Kidney capillary endothelial cell (primary cell): Measurements from ENCODE around the gene MYCBP2.
"Not testable (repeated sequence)": the region's sequence is repeated elsewhere in the genome, so short reads cannot be mapped to it uniquely, and the experiment has no call there.

ENCODE experiments used
- DNase-seq: peaks from one replicate; pipeline ENCODE4 v3.0.0-alpha.2; 2018; ENCODE audit warnings: low spot score

MYCBP2 gene

DNA sequence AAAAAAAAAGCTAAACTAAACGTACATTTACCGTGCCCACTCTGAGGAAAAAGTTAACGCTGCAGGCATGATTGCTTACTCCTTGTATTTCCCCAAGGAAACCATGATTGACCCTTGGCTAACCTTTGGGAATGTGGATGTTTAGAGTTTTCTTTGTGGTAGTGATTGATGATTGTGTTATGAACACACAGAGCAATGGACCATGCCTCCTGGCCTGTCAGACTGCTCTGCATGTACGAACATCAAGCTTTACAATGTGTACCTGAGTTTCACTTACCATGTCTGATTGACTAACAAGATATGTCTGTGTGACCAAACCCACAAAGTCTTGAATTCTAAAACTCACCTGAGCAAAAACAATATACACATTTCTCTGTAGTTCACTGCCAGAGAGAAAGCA is 35.1 kb downstream of the MYCBP2 start:
- DNase-seq = no peak

DNA sequence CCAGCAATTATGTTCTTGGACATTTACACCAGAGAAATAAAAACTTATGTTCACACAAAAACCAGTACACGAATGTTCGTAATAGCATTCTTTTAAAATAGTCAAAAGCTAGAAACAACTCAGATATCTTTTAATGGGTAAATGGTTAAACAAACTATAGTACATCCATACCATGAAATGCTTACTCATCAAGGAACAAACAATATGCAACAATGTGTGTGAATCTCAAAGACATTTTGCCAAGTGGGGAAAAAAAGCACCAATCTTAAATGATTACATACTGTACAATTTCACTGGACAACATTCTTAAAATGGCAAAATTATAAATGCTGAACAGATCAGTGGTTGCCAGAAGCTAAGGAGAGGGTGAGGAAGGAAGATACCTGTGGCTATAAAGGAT is 36.6 kb downstream of the MYCBP2 start:
- no peak for DNase-seq

DNA sequence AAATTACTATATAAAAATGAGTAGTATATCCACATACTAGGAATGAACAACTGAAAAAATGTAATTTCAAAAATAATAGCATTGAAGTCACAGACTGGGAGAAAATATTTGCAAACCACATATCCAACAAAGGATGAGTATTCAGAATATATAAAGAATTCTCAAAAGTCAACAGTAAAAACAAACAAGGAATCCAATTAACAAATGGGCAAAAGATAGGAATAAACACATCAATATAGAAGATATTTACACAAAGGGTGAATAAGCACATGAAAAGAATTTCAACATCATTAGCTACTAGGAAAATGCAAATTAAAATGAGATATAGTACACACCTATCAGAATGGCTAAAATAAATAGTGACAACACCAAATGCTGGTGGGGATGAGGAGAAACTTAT is 37.0 kb downstream of the MYCBP2 start:
- DNase-seq = no peak

DNA sequence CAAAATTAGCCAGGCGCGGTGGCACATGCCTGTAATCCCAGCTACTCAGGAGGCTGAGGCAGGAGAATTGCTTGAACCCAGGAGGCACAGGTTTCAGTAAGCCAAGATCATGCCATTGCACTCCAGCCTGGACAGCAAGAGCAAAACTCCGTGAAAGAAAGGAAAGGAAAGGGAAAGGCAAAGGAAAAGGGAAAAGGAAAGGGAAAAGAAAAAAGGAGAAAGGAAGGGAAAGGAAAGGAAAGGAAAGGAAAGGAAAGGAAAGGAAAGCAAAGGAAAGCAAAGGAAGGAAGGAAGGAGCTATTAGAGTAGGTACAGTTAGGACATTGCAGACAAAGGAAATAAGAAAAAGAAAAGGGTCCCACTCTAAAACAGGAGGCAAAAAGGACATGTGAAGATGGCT is 41.3 kb downstream of the MYCBP2 start:
- not testable (repeated sequence) for DNase-seq

DNA sequence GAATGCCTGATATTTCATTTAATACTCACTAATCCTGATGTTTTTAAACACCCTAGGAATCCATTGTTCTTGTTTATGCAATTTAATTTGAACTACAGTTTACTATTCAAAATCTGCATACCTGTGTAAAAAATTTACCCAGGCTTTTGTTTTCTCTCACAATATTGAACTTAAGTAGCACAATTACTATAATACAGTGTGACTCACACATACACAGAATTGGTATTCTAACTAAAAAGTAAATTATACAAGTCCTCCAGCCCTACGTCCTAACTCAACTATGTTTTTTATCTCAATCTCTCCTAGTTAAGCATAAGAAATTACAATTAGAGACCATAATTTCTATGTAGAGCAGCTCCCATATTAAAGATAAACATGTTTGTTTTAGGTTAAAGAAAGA is 41.8 kb downstream of the MYCBP2 start:
- DNase-seq = no peak

DNA sequence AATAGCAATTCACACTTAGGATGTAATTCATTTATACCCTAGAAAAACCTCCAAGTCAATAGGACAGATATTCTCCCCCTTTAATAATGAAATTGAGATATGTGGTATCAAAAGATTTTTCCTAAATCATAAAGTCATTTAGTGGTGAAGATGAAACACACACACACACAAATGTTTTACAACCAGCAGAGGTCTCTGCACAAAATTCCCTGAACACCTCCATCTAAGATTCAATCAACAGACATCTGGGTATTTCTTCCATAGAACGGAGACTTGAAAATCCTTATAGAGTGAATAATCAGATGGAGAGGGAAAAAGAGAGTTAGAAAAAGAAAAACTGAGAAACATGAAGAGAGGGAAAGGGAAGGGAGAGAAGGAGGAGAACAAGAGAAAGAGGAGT is 52.8 kb downstream of the MYCBP2 start:
- DNase-seq = no peak

DNA sequence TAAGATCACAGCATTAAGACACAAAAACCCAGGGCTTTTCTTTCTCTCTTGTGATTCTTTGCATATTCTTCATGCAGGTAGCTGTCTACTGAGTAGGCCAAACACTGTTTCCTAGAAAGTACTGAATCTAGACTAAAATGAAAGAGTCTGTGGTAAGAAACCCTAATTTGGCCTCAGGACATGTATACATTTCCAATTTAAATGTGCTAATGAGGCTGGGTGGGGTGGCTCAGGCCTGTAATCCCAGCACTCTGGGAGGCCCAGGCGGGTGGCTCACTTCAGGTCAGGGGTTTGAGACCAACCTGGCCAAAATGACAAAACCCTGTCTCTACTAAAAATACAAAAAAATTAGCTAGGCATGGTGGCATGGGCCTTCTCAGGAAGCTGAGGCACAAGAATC is 57.8 kb downstream of the MYCBP2 start:
- no peak for DNase-seq

DNA sequence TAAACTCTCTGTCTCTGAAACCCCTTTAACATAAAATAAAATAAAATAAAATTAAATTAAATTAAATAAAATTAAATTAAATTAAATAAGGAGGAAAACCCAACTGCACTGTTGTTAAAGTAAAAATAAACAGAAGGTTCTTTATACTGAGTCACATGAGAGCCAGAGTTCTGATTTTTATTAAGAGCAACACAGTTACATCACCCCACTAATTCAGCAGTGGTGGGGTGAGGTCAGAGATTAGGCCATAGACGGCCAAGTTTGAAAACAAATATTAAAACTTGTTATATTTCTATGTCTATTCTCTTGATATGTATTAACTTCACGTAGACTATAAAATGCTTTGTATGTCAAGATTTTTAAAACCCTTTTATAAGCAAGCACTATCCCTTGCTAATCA is 59.5 kb downstream of the MYCBP2 start:
- no peak for DNase-seq

DNA sequence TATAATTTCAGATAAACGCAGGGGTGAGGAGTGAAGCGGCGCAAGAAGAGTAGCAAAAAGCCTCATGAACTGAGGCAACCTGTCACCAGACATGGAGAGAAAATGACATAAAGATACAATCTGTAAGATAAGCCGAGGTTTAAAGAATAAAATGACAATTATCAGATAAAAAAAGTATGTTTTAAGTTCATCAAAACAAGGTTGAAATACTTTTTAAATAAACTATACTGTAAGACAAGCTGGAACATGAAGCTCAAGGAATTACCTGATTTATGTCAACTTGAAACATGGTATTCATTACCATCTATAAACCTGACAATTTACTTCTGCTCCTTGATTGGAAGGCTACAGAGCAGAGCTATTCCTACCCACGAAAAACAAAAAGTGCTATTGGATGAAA is 61.6 kb downstream of the MYCBP2 start:
- no peak for DNase-seq

DNA sequence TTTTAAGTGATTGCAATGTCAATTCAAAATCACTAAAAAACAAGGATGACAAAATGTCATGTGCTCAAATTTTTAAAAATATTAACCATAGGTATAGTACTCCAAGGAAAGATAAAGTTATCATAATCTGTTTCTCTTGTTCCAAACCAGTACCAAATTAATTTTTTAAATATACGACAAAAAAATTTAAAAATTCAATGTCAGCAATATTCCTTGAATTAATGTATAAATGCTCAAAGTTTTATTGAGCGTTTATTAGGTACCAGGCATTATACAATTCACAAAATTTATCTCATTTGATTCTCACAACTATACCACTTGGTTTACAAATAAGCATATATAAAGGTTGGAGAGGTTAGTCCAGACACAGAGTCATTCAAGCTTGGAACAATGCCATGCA is 64.7 kb downstream of the MYCBP2 start:
- DNase-seq = no peak

DNA sequence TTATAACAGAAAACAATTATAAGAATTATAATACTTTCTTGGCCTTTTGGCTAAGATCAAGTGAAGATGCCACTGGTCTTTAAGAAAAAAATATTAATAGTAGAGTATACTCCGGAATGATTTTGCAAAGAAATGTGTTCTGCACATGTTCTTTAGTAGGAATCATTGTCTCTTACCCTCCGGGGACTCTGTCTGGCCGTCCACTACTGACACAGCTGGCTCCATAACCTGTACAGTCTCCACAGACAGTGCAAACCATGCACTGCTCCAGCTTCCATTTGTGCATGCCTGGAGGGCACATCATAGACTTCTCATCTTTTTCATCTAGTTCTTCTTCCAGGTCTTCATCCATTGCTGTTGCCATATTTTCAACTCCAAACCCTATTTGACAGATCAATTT is 75.9 kb downstream of the MYCBP2 start:
- no peak for DNase-seq

DNA sequence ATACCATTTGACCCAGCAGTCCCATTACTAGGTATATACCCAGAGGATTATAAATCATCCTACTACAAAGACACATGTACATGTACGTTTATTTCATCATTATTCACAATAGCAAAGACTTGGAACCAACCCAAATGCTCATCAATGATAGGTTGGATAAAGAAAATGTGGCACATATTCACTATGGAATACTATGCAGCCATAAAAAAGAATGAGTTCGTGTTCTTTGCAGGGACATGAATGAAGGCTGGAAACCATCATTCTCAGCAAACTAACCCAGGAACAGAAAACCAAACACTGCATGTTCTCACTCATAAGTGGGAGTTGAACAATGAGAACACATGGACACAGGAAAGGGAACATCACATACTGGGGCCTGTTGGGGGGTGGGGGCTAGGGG is 81.7 kb downstream of the MYCBP2 start:
- DNase-seq = not testable (repeated sequence)

DNA sequence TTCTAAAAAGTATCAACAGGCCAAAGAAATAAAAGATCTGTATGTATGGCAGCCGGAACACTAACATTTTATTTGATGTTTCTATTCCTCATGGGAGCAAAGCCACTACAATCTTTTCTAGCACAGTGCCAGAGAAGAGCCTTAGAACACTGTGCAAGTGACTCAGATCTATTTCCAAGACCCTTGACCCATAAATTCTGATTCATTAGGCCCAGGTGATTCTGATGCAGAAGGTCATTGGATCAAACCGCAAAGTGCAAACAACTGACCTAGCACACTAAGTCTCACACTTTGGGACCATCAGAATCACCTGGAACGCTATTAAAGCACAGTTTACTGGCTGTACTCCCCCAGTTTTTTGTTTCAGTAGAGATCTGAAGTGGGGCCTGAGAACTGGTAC is 87.6 kb downstream of the MYCBP2 start:
- DNase-seq = no peak

DNA sequence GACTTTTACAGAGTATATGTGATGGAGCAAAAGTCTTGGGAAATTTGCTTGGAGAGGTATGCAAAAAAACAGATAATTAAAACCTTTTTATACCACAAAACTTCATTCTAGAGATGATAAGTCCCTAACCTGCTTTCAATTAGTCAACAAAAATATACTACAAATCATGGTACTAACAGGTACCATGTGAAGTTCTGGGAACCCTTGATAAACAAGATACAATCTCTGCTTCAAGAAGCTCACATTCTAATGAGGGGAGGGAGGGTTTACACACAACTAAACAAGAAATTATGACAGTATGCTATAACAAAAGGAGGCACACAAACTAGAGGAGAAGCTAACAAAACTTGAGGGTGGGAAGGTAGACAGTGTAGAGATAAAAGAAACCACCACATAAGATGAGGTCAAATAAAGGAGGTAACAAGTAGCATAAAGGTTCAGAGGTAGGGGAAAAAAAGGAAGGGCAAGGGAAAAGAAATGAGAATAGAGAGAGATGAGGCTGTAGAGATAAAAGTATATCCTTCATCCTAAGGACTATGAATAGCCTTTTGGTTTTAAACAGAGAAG is 91.4 kb downstream of the MYCBP2 start:
- no peak for DNase-seq

DNA sequence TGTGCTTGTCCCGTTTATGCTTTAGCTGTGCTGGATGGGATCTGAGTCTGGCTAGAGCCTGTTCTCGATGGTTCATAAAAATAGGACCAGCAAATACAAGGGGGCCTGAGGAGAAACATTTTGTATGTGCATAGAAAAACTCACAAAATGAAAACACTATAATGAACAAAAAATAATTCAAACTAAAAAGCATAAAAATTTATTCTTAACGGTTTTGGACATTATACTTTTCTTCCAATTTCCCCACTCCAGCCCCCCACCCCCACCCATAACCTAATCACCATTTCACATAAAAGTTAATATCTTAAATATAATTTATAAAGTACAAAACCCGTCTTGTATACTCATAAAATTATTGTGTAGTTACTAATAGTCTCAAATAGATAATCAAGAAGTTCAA is 93.7 kb downstream of the MYCBP2 start:
- DNase-seq = no peak

DNA sequence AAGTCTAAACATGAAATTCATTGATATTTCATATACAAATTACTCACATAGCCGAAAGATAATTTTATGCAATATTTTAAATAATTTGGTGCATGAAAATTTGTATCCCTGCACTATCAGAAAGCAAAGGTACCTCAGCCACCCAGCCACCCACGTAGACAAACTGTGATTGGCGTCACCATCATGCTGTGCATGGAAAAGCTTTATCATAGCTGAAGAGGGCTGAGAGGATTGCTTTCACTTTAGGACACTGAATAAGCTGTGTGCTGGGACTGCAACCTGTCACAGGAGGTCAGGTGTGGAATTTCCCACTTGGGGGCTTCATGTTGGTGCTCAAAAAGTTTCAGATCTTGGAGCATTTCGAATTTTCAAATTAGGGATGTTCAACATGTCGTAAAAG is 96.3 kb downstream of the MYCBP2 start:
- no peak for DNase-seq

DNA sequence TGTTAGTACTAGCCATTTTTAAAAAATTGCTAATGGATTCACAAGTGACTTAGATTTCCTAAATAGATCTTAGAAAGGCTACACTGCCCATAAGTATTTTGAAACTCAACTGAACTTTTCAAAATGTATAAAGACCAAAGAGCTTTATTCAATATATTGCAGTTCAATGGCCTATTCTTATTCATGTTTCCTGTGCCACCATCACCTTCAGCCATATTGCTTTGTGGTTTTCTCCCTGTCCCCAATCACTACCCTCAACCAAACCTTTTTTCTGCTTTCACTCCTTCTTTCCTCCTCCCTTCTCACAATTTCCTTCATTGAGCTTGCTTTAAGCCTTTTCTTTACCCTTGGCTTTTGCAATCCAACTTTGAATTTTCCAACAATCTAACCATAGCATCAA is 100.9 kb downstream of the MYCBP2 start:
- no peak for DNase-seq

DNA sequence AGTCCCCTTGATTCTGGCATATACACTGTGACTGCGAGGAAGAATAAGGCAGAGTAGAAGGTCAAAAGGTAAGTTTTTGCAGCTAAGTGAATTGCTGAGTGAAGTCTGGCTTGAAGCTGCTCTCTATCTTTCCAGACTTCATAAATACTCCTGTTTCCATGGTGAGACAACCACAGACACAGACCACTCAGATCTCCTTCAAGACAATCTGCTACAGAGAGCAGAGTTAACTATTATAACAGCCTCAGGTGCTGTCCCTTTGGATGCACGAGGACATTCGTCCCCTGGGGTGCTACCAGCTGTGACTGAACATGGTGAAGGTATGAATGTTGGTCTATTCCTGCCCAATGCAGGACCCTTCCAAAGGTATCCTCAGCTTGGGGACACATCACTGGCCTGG is 104.0 kb downstream of the MYCBP2 start:
- DNase-seq = no peak

DNA sequence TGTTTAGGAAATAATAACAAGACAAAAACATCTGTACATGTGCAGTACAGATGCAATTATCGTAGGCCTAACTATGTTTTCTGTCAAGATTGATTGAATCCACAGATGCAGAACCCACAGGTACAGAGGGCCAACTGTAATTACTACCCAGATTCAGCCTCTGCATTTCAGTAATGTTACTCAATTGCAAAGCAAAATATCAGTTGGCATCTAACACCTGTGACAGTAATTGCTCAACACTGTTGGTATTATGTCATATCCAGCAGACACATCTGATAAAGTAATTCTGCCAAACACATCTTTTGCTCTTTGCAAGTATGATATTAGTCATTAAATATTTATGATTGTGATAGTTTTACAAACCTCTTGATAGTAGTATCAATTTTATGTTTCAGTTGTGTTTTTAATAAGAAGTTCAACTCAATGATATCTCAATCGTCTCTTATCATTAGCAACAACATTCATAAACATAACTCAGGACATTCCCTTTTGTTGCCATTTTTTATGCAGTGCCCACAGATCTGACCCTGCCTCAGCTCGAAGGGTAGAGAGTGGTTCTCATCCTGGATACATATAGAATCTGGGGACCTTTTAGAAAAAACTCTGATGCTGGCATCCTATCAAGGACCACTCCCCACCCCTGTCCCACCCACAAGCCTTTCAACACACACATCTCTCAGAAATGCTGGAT is 104.7 kb downstream of the MYCBP2 start:
- DNase-seq = no peak

DNA sequence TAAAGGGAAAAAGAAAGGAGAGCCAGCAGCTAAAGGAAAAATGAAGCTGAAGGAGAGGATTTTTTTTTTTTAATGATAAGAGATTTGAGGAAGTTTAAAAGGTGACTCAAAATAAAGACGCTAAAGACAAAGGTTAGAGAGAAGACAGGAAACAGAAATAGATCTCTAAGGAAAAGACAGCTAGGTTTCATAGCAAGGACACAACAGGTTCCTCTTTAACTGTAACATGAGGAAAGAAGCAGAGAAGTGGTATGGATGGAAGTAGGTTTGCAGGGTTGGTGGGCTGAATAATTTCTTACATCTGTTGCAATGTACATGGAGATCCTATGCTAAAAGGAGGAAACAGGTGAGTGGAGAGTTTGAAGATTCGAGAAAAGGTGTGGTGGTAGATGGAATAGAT is 107.5 kb downstream of the MYCBP2 start:
- DNase-seq = no peak

DNA sequence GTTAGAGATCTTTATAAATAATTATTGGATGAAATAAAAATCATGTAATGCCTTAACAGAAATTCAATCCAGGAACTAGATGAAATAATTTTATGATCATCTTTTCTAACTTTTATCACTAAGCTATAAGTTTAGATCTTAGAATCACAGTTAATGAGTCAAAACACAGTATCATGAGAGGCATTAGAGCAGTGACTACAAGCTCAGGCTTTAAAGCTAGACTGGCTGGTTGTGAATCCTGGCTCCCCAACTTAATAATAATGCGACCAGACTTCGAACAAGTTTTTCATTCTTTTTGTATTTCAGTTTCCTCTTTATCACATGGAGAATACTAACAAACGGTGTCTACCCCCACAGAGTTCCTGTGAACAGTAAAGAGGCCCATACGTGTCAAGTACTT is 108.6 kb downstream of the MYCBP2 start:
- no peak for DNase-seq

DNA sequence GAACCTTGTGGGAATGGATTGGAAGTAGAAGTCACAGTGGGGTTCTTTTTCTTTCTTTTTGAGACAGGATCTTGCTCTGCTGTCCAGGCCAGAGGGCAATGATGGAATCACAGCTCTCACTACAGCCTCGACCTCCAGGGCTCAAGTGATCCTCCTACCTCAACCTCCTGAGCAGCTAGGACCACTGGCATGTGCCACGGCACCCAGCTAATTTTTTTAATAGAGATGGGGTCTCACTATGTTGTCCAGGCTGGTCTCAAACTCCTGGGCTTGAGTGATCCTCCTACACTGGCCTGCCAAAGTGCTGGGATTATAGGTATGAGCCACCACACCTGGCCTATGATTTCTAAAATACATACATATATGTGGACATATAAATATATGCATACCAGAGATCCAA is 111.4 kb downstream of the MYCBP2 start:
- no peak for DNase-seq

DNA sequence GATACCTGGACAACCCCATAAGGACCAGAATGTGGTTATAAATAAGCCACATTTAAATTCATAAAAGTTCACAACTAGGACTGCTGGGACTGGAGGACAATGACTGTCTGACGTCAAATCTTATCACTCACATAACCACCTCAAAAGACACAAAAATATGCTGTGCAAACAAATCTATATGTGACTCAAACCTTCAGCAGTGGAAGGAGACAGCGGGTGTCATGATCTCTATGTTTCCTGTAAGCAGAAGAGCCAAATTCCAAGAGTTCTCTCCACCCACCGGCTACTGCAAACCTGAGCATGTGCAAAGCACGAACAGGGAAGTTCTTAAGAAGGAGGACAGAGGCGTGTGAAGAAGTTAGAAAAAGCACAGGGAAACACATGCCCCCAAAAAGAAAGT is 113.2 kb downstream of the MYCBP2 start:
- peak; percentile 30 for DNase-seq

DNA sequence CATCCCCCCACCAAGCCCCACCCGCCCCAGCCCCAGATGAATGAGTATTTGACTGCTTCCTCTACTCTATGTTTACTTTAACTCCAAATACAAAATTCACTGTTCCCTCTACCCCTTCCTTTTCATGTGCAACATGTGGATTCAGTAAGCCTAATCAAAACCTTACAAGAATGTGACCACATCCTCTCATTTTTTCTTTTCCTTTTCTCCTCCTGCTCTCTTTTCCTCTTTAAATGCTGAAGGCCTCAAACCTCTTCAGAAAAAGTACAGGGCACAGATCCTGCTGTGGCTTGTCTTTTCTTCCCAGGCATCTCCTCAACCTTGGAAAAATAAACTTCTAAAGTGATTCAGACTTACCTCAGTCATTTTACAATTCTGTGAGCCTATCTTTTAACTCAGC is 119.0 kb downstream of the MYCBP2 start:
- DNase-seq = no peak
